CD14-positive monocyte (primary cell): ENCODE data around the gene CCT7. TPM values are rescaled to one million over a fixed set of nuclear protein-coding genes. Genes with fewer than 3 reads are reported as not detected.
A peak's percentile ranks its signal among the peaks of the same experiment; 100 is the strongest.

ENCODE experiments used
- DNase-seq, 3 donors: peaks; one replicate each; pipeline ENCODE4 v3.0.0-alpha.2; 2011 to 2022
- H2AFZ ChIP-seq: 2 replicates; pipeline ENCODE4 v1.6.0; 2012; ENCODE audit warnings: mild to moderate bottlenecking, low read depth, low read length, inconsistent platforms; ENCODE audit not compliant: insufficient read depth, poor library complexity, severe bottlenecking
- H3K27ac ChIP-seq, 2 donors: 1 replicate in 1 of 2; 2 replicates in 1 of 2; pipeline ENCODE4 v1.5.1; 2012 to 2013; ENCODE audit warnings: low read length in 2 of 2, control low read depth in 1 of 2, inconsistent platforms in 1 of 2, low read depth in 1 of 2, mild to moderate bottlenecking in 1 of 2
- H3K27me3 ChIP-seq, 2 donors: one replicate each; pipeline versions ENCODE4 v1.6.0 to v1.6.1; 2011 to 2013; ENCODE audit warnings: low read length in 2 of 2; ENCODE audit not compliant: control insufficient read depth in 2 of 2, insufficient read depth in 2 of 2
- H3K36me3 ChIP-seq, 2 donors: replicated peaks in 1 of 2; 1 replicate in 1 of 2; 2 replicates in 1 of 2; pipeline versions ENCODE4 v1.5.1 to v1.6.1; 2012 to 2013; ENCODE audit warnings: low read length in 2 of 2, control low read depth in 1 of 2, inconsistent platforms in 1 of 2, mild to moderate bottlenecking in 1 of 2; ENCODE audit not compliant: insufficient read depth in 2 of 2, control insufficient read depth in 1 of 2
- H3K4me1 ChIP-seq, 2 donors: 1 replicate in 1 of 2; 2 replicates in 1 of 2; pipeline versions ENCODE4 v1.5.1 to v1.6.1; 2012 to 2013; ENCODE audit warnings: low read length in 2 of 2, control low read depth in 1 of 2, inconsistent platforms in 1 of 2, mild to moderate bottlenecking in 1 of 2, moderate library complexity in 1 of 2; ENCODE audit not compliant: insufficient read depth in 2 of 2, control insufficient read depth in 1 of 2
- H3K4me2 ChIP-seq: replicated peaks from 2 replicates; pipeline ENCODE3; 2012; ENCODE audit warnings: low read length, moderate library complexity, mild to moderate bottlenecking; ENCODE audit not compliant: poor library complexity, severe bottlenecking; ENCODE audit errors: extremely low read depth
- H3K4me3 ChIP-seq, 3 experiments: fragments of 200-600 bp in 1 of 3; sonication (generic) in 1 of 3; replicated peaks in 1 of 3; 1 replicate in 2 of 3; 2 replicates in 1 of 3; pipeline ENCODE4 v1.5.1; 2011 to 2013; ENCODE audit warnings: low read length in 3 of 3, mild to moderate bottlenecking in 3 of 3, control low read depth in 2 of 3, low read depth in 2 of 3, inconsistent platforms in 1 of 3, moderate library complexity in 1 of 3
- H3K79me2 ChIP-seq: 2 replicates; pipeline ENCODE4 v1.6.0; 2012; ENCODE audit warnings: mild to moderate bottlenecking, control low read depth, inconsistent platforms, low read length, moderate library complexity; ENCODE audit not compliant: insufficient read depth
- H3K9ac ChIP-seq: 2 replicates; pipeline ENCODE4 v1.6.0; 2017; ENCODE audit warnings: low read length, mild to moderate bottlenecking; ENCODE audit not compliant: insufficient read depth, poor library complexity, severe bottlenecking
- H3K9me3 ChIP-seq, 2 donors: replicated peaks in 1 of 2; 1 replicate in 1 of 2; 2 replicates in 1 of 2; pipeline versions ENCODE4 v1.5.1 to v1.6.1; 2012 to 2013; ENCODE audit warnings: low read length in 2 of 2, control low read depth in 1 of 2; ENCODE audit not compliant: control insufficient read depth in 1 of 2, insufficient read depth in 1 of 2
- H4K20me1 ChIP-seq: 2 replicates; pipeline ENCODE4 v1.6.0; 2012; ENCODE audit warnings: mild to moderate bottlenecking, low read length, control low read depth, moderate library complexity; ENCODE audit not compliant: insufficient read depth
- H3K27ac Mint-ChIP-seq, 7 donors: one replicate each; pipeline ENCODE4 v1.8.0; 2020; ENCODE audit warnings: mild to moderate bottlenecking in 7 of 7, mixed read lengths in 7 of 7, moderate library complexity in 6 of 7, inconsistent platforms in 2 of 7
- H3K27me3 Mint-ChIP-seq, 3 donors: one replicate each; pipeline ENCODE4 v1.8.0; 2021 to 2022; ENCODE audit warnings: low read depth in 3 of 3, mild to moderate bottlenecking in 3 of 3, mixed read lengths in 3 of 3, moderate library complexity in 3 of 3, inconsistent platforms in 1 of 3
- H3K36me3 Mint-ChIP-seq, 2 donors: one replicate each; pipeline ENCODE4 v1.8.0; 2020; ENCODE audit warnings: mixed read lengths in 2 of 2, inconsistent platforms in 1 of 2, mild to moderate bottlenecking in 1 of 2
- H3K4me1 Mint-ChIP-seq: one replicate; pipeline ENCODE4 v1.8.0; 2020; ENCODE audit warnings: mild to moderate bottlenecking, mixed read lengths
- H3K4me3 Mint-ChIP-seq, 2 donors: one replicate each; pipeline ENCODE4 v1.8.0; 2020; ENCODE audit warnings: mild to moderate bottlenecking in 2 of 2, mixed read lengths in 2 of 2, moderate library complexity in 1 of 2
- H3K9me3 Mint-ChIP-seq, 7 donors: one replicate each; pipeline ENCODE4 v1.8.0; 2020 to 2022; ENCODE audit warnings: mixed read lengths in 7 of 7, mild to moderate bottlenecking in 6 of 7, moderate library complexity in 6 of 7, inconsistent platforms in 2 of 7
- CTCF ChIP-seq: fragments of 200-600 bp; IDR thresholded peaks from one replicate; pipeline ENCODE4 v1.8.0; 2022; ENCODE audit warnings: antibody characterized with exemption, mild to moderate bottlenecking
- WGBS: methylation state at CpG from one replicate; pipeline ENCODE4 v1.1.5; 2013; ENCODE audit warnings: missing lambda C conversion rate; ENCODE audit not compliant: insufficient coverage; 5-methylcytosine and 5-hydroxymethylcytosine counted together
- intact Hi-C, 2 donors: fragments of 100-400 bp; cut with micrococcal nuclease; formaldehyde crosslinking; loops; one replicate each; pipeline versions ENCODE4 v1.15.0 to v1.15.1; 2023
- polyA plus RNA-seq, 3 donors: library from polyadenylated mRNA; depleted of rRNA in 1 of 3; unstranded in 2 of 3; stranded (reverse) in 1 of 3; fragments of 300-500 nt in 2 of 3; fragments of >200 nt in 1 of 3; fragmentation: Illumina TruSeq in 2 of 3; gene quantifications; 1 replicate in 2 of 3; 2 replicates in 1 of 3; pipeline ENCODE4 v1.2.3, GENCODE V29; 2012 to 2021

CCT7 gene
- polyA plus RNA-seq, 3 donors, result 56.8 to 151 (median 134) TPM

GRCh38 chr2:73237168-73237567, 3.1 kb downstream of the CCT7 start:
- Histone ChIP-seq H3K4me2 (no peak overlapping the region), H3K36me3 (peaks cover 25 to 51% of the 10 kb centered on the region in 2 donors), H3K79me2 (peaks cover 69% of the 10 kb centered on the region), H2AFZ (no peak overlapping the region), H3K9ac (no peak overlapping the region), H3K4me3 (no peak overlapping the region), H3K9me3 (no peaks in the 10 kb centered on the region), H3K27ac (no peak overlapping the region), H4K20me1 (peaks cover 61% of the 10 kb centered on the region), H3K4me1 (peaks cover 24 to 34% of the 10 kb centered on the region in 2 donors), H3K27me3 (no peaks in the 10 kb centered on the region)
- no peak overlapping the region for H3K4me3 Mint-ChIP-seq
- WGBS, result no CpG with 5 or more reads among the region's 1 CpG
- H3K4me1 Mint-ChIP-seq, result peaks cover 26% of the 10 kb centered on the region
- H3K27me3 Mint-ChIP-seq, result peaks cover 0 to 1% (median 0%) of the 10 kb centered on the region in 3 donors
- no peak for TF ChIP-seq CTCF
- no peaks in the 10 kb centered on the region for H3K9me3 Mint-ChIP-seq
- peak overlapping the region in 3 of 7 donors; percentile 17 to 44 (median 37) for H3K27ac Mint-ChIP-seq
- no peak for DNase-seq
- H3K36me3 Mint-ChIP-seq, result peaks cover 21 to 30% of the 10 kb centered on the region in 2 donors
- intact Hi-C loops, result loop anchor here in 1 of 2 donors (10.0 kb wide), 1 partner anchor 148 kb away; the partner anchor contains the start of gene ALMS1

- H3K4me1 ChIP-seq, result peaks cover 17 to 25% of the 10 kb centered on the region in 2 donors
- Mint-ChIP-seq H3K27ac (peak overlapping the region in 2 of 7 donors; percentile 10 to 34), H3K9me3 (no peaks in the 10 kb centered on the region), H3K36me3 (peaks cover 25 to 40% of the 10 kb centered on the region in 2 donors), H3K27me3 (peaks cover 0 to 1% (median 0%) of the 10 kb centered on the region in 3 donors), H3K4me3 (no peak overlapping the region), H3K4me1 (peaks cover 21% of the 10 kb centered on the region)
- no CpG with 5 or more reads among the region's 3 CpGs for WGBS
- no peak for TF ChIP-seq CTCF
- intact Hi-C loops, result loop anchor here in 1 of 2 donors (10.0 kb wide), 1 partner anchor 147 kb away; the partner anchor contains the start of gene ALMS1
- H3K4me2 ChIP-seq, result no peak overlapping the region
- peaks cover 69% of the 10 kb centered on the region for H3K79me2 ChIP-seq
- no peaks in the 10 kb centered on the region for H3K27me3 ChIP-seq
- no peak overlapping the region for H2AFZ ChIP-seq
- H3K9ac ChIP-seq, result no peak overlapping the region
- DNase-seq, result no peak
- no peak overlapping the region for H3K4me3 ChIP-seq
- H3K9me3 ChIP-seq, result no peaks in the 10 kb centered on the region
- H3K36me3 ChIP-seq, result peaks cover 34 to 61% of the 10 kb centered on the region in 2 donors
- peaks cover 69% of the 10 kb centered on the region for H4K20me1 ChIP-seq
- no peak overlapping the region for H3K27ac ChIP-seq
Measured at GRCh38 chr2:73238149-73238548, 4.0 kb downstream of the CCT7 start.
